ENCODE results near the gene CHCHD3. TPM values are rescaled to one million over a fixed set of nuclear protein-coding genes. Genes with fewer than 3 reads are reported as not detected.

The CHCHD3 gene
- total RNA-seq, 2 donors from 2014 or later = 43.4 to 54.8 TPM

GRCh38 chr7:132739271-132739955 is 342.5 kb downstream of the CHCHD3 start:
- DNase-seq (ENCODE audit: low spot score in 2 of 2) (no peak), ATAC-seq (no peak)
- peaks cover 4 to 20% of the 10 kb centered on the region in 2 donors for H3K9me3 Mint-ChIP-seq
- peaks cover 4 to 7% of the 10 kb centered on the region in 2 donors for H3K36me3 Mint-ChIP-seq
- no peak overlapping the region for H3K27ac Mint-ChIP-seq

GRCh38 chr7:132738254-132738653 is 343.6 kb downstream of the CHCHD3 start:
- H3K27ac Mint-ChIP-seq = no peak overlapping the region
- H3K36me3 Mint-ChIP-seq = peaks cover 0 to 7% of the 10 kb centered on the region in 2 donors
- ATAC-seq (no peak), DNase-seq (ENCODE audit: low spot score in 2 of 2) (no peak)
- H3K9me3 Mint-ChIP-seq = peaks cover 0 to 13% of the 10 kb centered on the region in 2 donors

GRCh38 chr7:132735476-132735875 is 346.4 kb downstream of the CHCHD3 start:
- Mint-ChIP-seq H3K9me3 (no peaks in the 10 kb centered on the region), H3K27ac (no peak overlapping the region), H3K36me3 (no peaks in the 10 kb centered on the region)
- no peak for DNase-seq (ENCODE audit: low spot score in 2 of 2)
- no peak for ATAC-seq

Other genes starting within 250 kb of the CHCHD3 start
- 10 to 100 TPM; 52.4 to 74.0 TPM for gene EXOC4, start 171.0 kb upstream of the CHCHD3 start, total RNA-seq